Effector CD8-positive, alpha-beta T cell (primary cell): ENCODE results near the gene SORCS2.
"Not testable (repeated sequence)": the region's sequence is repeated elsewhere in the genome, so short reads cannot be mapped to it uniquely, and the experiment has no call there.

ENCODE experiments used
- DNase-seq: peaks from one replicate; lab custom pipeline; 2025; lab: John Stamatoyannopoulos, UW

SORCS2 gene

GRCh38 chr4:7584098-7584497 lies 391.8 kb downstream of the SORCS2 start:
- no peak for DNase-seq

GRCh38 chr4:7584606-7585159 lies 392.3 kb downstream of the SORCS2 start:
- DNase-seq = no peak

GRCh38 chr4:7585768-7586167 lies 393.4 kb downstream of the SORCS2 start:
- DNase-seq = no peak

- no peak for DNase-seq
Measured at GRCh38 chr4:7587433-7588405, 395.4 kb downstream of the SORCS2 start.

- no peak for DNase-seq
Measured at GRCh38 chr4:7590189-7590588, 397.9 kb downstream of the SORCS2 start.

- DNase-seq = no peak
Measured at GRCh38 chr4:7590899-7591298, 398.6 kb downstream of the SORCS2 start.

GRCh38 chr4:7591409-7592053 lies 399.2 kb downstream of the SORCS2 start:
- DNase-seq = no peak

- DNase-seq = no peak
Measured at GRCh38 chr4:7593646-7594412, 401.5 kb downstream of the SORCS2 start.

GRCh38 chr4:7595934-7596461 lies 403.7 kb downstream of the SORCS2 start:
- DNase-seq = no peak

GRCh38 chr4:7596918-7597606 lies 404.7 kb downstream of the SORCS2 start:
- no peak for DNase-seq

- DNase-seq = no peak
Measured at GRCh38 chr4:7598939-7599790, 406.8 kb downstream of the SORCS2 start.

GRCh38 chr4:7600247-7600646 lies 407.9 kb downstream of the SORCS2 start:
- DNase-seq = no peak

GRCh38 chr4:7602166-7602565 lies 409.8 kb downstream of the SORCS2 start:
- DNase-seq = not testable (repeated sequence)

- DNase-seq = no peak
Measured at GRCh38 chr4:7607156-7607910, 415.0 kb downstream of the SORCS2 start.

GRCh38 chr4:7608046-7608445 lies 415.7 kb downstream of the SORCS2 start:
- DNase-seq = no peak

- DNase-seq = no peak
Measured at GRCh38 chr4:7609316-7609715, 417.0 kb downstream of the SORCS2 start.

- DNase-seq = no peak
Measured at GRCh38 chr4:7610022-7610670, 417.8 kb downstream of the SORCS2 start.

- DNase-seq = no peak
Measured at GRCh38 chr4:7610841-7611240, 418.5 kb downstream of the SORCS2 start.

GRCh38 chr4:7612311-7612897 lies 420.1 kb downstream of the SORCS2 start:
- DNase-seq = no peak
